Activated CD8-positive, alpha-beta memory T cell treated with anti-CD3 and anti-CD28 coated beads for 36 hours (primary cell): ENCODE results near the gene COX6B2. TPM values are rescaled to one million over a fixed set of nuclear protein-coding genes. Genes with fewer than 3 reads are reported as not detected.

Experiments used
- CTCF ChIA-PET: fragments of 350-600 bp; sonication (Branson Sonifier 250); formaldehyde crosslinking; loops from one replicate; lab custom pipeline; 2021; ENCODE audit warnings: antibody characterized with exemption; lab: Charles Lee
- POLR2A ChIA-PET: fragments of 350-600 bp; sonication (Branson Sonifier 250); formaldehyde crosslinking; loops from one replicate; lab custom pipeline; 2021; ENCODE audit warnings: antibody characterized with exemption; lab: Charles Lee
- total RNA-seq, 2 experiments: library from RNA; stranded (reverse); gene quantifications; one replicate each; pipeline ENCODE4 v1.2.3, GENCODE V29; 2021

The COX6B2 gene
- total RNA-seq, 2 experiments from 2014 or later, result not detected

- ChIA-PET CTCF (interaction anchor here (1.0 to 2.3 kb wide), 8 partner anchors 22 to 269 kb away, joined by 3 to 17 read pairs (median 6); partner anchors contain the start of gene UBE2S), POLR2A (interaction anchor here (0.7 to 2.9 kb wide), 12 partner anchors 12 to 240 kb away, joined by 3 to 26 read pairs (median 5); partner anchors contain the start of genes HSPBP1, KMT5C, PPP6R1 and UBE2S)
These were observed 30.6 kb upstream of the COX6B2 start for GRCh38 chr19:55384920-55385723.

GRCh38 chr19:55384131-55384919 is 29.8 kb upstream of the COX6B2 start, which contains the start of gene TMEM238:
TSS of gene TMEM238 (minus strand) at chr19:55384292. CDS start at chr19:55384259, 33 bp downstream.
- POLR2A ChIA-PET, result interaction anchor here (0.7 to 2.9 kb wide), 14 partner anchors 8 to 240 kb away, joined by 3 to 26 read pairs (median 4); partner anchors contain the start of genes HSPBP1, KMT5C, PPP6R1 and UBE2S
- CTCF ChIA-PET, result interaction anchor here (0.9 to 2.3 kb wide), 8 partner anchors 23 to 270 kb away, joined by 3 to 17 read pairs (median 6); partner anchors contain the start of gene UBE2S

GRCh38 chr19:55383279-55384130 is 29.0 kb upstream of the COX6B2 start:
- ChIA-PET POLR2A (interaction anchor here (0.6 to 2.9 kb wide), 12 partner anchors 8 to 129 kb away, joined by 3 to 26 read pairs (median 4); partner anchors contain the start of genes HSPBP1, KMT5C, PPP6R1 and UBE2S), CTCF (interaction anchor here (0.9 to 2.3 kb wide), 6 partner anchors 25 to 243 kb away, joined by 3 to 17 read pairs (median 6); no protein-coding TSS in a partner anchor)

- CTCF ChIA-PET, result interaction anchor here (1.0 kb wide), 1 partner anchor 242 kb away, joined by 3 read pairs; no protein-coding TSS in a partner anchor
- POLR2A ChIA-PET, result interaction anchor here (2.3 to 2.9 kb wide), 4 partner anchors 24 to 128 kb away, joined by 8 to 26 read pairs (median 18); partner anchors contain the start of genes HSPBP1, KMT5C and UBE2S
These were observed 28.1 kb upstream of the COX6B2 start for GRCh38 chr19:55382522-55383054.

GRCh38 chr19:55382013-55382412 is 27.5 kb upstream of the COX6B2 start:
- ChIA-PET CTCF (no interaction called here), POLR2A (no interaction called here)

GRCh38 chr19:55379174-55379573 is 24.7 kb upstream of the COX6B2 start:
- POLR2A ChIA-PET, result no interaction called here
- CTCF ChIA-PET, result no interaction called here

- POLR2A ChIA-PET, result no interaction called here
- CTCF ChIA-PET, result interaction anchor here (1.5 kb wide), 1 partner anchor 85 kb away, joined by 3 read pairs; no protein-coding TSS in a partner anchor
These were observed 23.0 kb upstream of the COX6B2 start for GRCh38 chr19:55377356-55378131.

GRCh38 chr19:55376241-55376933 is 21.9 kb upstream of the COX6B2 start, which contains the start of gene TMEM190:
TSS of gene TMEM190 (plus strand) at chr19:55376826. CDS start at chr19:55376854, 28 bp downstream.
- ChIA-PET CTCF (interaction anchor here (1.5 kb wide), 1 partner anchor 84 kb away, joined by 3 read pairs; no protein-coding TSS in a partner anchor), POLR2A (interaction anchor here (1.0 kb wide), 1 partner anchor 8 kb away, joined by 3 read pairs; the partner anchor contains the start of gene TMEM238)

GRCh38 chr19:55373993-55374757 is 19.7 kb upstream of the COX6B2 start:
- ChIA-PET CTCF (interaction anchor here (0.6 kb wide), 1 partner anchor 73 kb away, joined by 3 read pairs; no protein-coding TSS in a partner anchor), POLR2A (no interaction called here)

GRCh38 chr19:55373306-55373992 is 18.9 kb upstream of the COX6B2 start:
- POLR2A ChIA-PET, result interaction anchor here (1.0 kb wide), 1 partner anchor 10 kb away, joined by 4 read pairs; the partner anchor contains the start of gene TMEM238
- CTCF ChIA-PET, result interaction anchor here (0.6 kb wide), 1 partner anchor 104 kb away, joined by 3 read pairs; no protein-coding TSS in a partner anchor

- ChIA-PET CTCF (interaction anchor here (0.6 to 0.8 kb wide), 2 partner anchors 71 to 105 kb away, joined by 3 read pairs; no protein-coding TSS in a partner anchor), POLR2A (interaction anchor here (1.0 kb wide), 1 partner anchor 11 kb away, joined by 4 read pairs; the partner anchor contains the start of gene TMEM238)
These were observed 18.0 kb upstream of the COX6B2 start for GRCh38 chr19:55372316-55373081.

GRCh38 chr19:55370305-55370988 is 15.9 kb upstream of the COX6B2 start, which contains the start of gene IL11:
TSS of gene IL11 (minus strand) at chr19:55370463. CDS start at chr19:55370310, 153 bp downstream.
- POLR2A ChIA-PET, result no interaction called here
- CTCF ChIA-PET, result no interaction called here

- POLR2A ChIA-PET, result interaction anchor here (1.2 kb wide), 1 partner anchor 14 kb away, joined by 3 read pairs; no protein-coding TSS in a partner anchor
- CTCF ChIA-PET, result no interaction called here
These were observed 15.3 kb upstream of the COX6B2 start for GRCh38 chr19:55369653-55370304.
